ENCODE measurements around the gene FRMD4B.

DNA sequence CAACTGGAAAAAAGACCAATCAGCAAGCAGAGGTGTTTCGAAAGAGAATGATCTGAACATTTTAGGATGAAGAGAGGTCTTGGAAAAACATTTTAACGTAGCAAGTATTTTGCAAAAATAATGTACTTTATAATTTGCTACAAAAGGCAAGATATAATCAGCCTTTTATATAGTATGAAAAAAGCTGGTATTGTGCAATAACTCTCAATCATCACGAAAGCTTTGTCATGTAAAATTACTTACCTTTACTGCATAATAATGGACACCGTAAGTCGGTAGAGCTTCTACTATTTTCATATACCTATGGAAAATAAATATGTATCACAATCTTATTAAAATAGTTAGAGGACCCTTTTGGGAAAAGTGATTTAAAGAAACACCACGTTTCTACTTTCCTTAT is 167.8 kb downstream of the FRMD4B start:
- TF ChIP-seq, protein P1, sequence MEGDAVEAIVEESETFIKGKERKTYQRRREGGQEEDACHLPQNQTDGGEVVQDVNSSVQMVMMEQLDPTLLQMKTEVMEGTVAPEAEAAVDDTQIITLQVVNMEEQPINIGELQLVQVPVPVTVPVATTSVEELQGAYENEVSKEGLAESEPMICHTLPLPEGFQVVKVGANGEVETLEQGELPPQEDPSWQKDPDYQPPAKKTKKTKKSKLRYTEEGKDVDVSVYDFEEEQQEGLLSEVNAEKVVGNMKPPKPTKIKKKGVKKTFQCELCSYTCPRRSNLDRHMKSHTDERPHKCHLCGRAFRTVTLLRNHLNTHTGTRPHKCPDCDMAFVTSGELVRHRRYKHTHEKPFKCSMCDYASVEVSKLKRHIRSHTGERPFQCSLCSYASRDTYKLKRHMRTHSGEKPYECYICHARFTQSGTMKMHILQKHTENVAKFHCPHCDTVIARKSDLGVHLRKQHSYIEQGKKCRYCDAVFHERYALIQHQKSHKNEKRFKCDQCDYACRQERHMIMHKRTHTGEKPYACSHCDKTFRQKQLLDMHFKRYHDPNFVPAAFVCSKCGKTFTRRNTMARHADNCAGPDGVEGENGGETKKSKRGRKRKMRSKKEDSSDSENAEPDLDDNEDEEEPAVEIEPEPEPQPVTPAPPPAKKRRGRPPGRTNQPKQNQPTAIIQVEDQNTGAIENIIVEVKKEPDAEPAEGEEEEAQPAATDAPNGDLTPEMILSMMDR (IDR thresholded peaks at IDR 0.05) = no peak
- TF ChIP-seq POLR2A (IDR thresholded peaks at IDR 0.05) = no peak

Measured in upper lobe of left lung (tissue), 4 donors.